IPS-18c (cell line): Measurements from ENCODE around the gene SURF2.

Source experiments
- H3K4me3 ChIP-seq: 2 replicates; pipeline ENCODE4 v1.7.0; 2013; ENCODE audit warnings: low read depth, mild to moderate bottlenecking, low read length, moderate library complexity; ENCODE audit not compliant: insufficient read depth
- H3K9me3 ChIP-seq: one replicate; pipeline ENCODE4 v1.6.1; 2013; ENCODE audit warnings: mild to moderate bottlenecking, low read length, moderate library complexity; ENCODE audit not compliant: control insufficient read depth, insufficient read depth

SURF2 gene

GRCh38 chr9:133348718-133349573 lies 7.4 kb upstream of the SURF2 start:
- H3K9me3 ChIP-seq: peaks cover 2% of the 10 kb centered on the region
- peak overlapping the region; percentile 99 for H3K4me3 ChIP-seq

GRCh38 chr9:133349965-133350616 lies 6.3 kb upstream of the SURF2 start:
- peaks cover 2% of the 10 kb centered on the region for H3K9me3 ChIP-seq
- H3K4me3 ChIP-seq: peak overlapping the region; percentile 99; the same call in 1 of the 2 replicates

- H3K4me3 ChIP-seq: no peak overlapping the region
- peaks cover 2% of the 10 kb centered on the region for H3K9me3 ChIP-seq
Observed at GRCh38 chr9:133351526-133351907, 4.8 kb upstream of the SURF2 start.

- Histone ChIP-seq H3K4me3 (no peak overlapping the region), H3K9me3 (peaks cover 2% of the 10 kb centered on the region)
Observed at GRCh38 chr9:133351908-133352634, 4.3 kb upstream of the SURF2 start.

- H3K9me3 ChIP-seq: peaks cover 2% of the 10 kb centered on the region
- no peak overlapping the region for H3K4me3 ChIP-seq
Observed at GRCh38 chr9:133352635-133353340, 3.6 kb upstream of the SURF2 start.

- peaks cover under 1% of the 10 kb centered on the region for H3K9me3 ChIP-seq
- H3K4me3 ChIP-seq: no peak overlapping the region
Observed at GRCh38 chr9:133353548-133353947, 2.8 kb upstream of the SURF2 start.

- H3K4me3 ChIP-seq: no peak overlapping the region
- H3K9me3 ChIP-seq: no peaks in the 10 kb centered on the region
Observed at GRCh38 chr9:133354766-133355165, 1.6 kb upstream of the SURF2 start.

GRCh38 chr9:133355881-133356357 lies 431 bp upstream of the SURF2 start:
- H3K4me3 ChIP-seq: peak overlapping the region; percentile 80
- peaks cover 2% of the 10 kb centered on the region for H3K9me3 ChIP-seq

- peak overlapping the region; percentile 80; the same call in 1 of the 2 replicates for H3K4me3 ChIP-seq
- H3K9me3 ChIP-seq: peaks cover 2% of the 10 kb centered on the region
Observed at GRCh38 chr9:133357656-133358055, 1.3 kb downstream of the SURF2 start.

- H3K9me3 ChIP-seq: peaks cover 2% of the 10 kb centered on the region
- no peak overlapping the region for H3K4me3 ChIP-seq
Observed at GRCh38 chr9:133359399-133360175, 3.2 kb downstream of the SURF2 start.

- no peak overlapping the region for H3K4me3 ChIP-seq
- peaks cover 2% of the 10 kb centered on the region for H3K9me3 ChIP-seq
Observed at GRCh38 chr9:133360400-133361393, 4.3 kb downstream of the SURF2 start.

GRCh38 chr9:133361507-133362092 lies 5.2 kb downstream of the SURF2 start:
- no peak overlapping the region for H3K4me3 ChIP-seq
- H3K9me3 ChIP-seq: peaks cover 2% of the 10 kb centered on the region

GRCh38 chr9:133362359-133363044 lies 6.2 kb downstream of the SURF2 start:
- H3K4me3 ChIP-seq: no peak overlapping the region
- H3K9me3 ChIP-seq: peaks cover 2% of the 10 kb centered on the region

- Histone ChIP-seq H3K9me3 (no peaks in the 10 kb centered on the region), H3K4me3 (no peak overlapping the region)
Observed at GRCh38 chr9:133366435-133366834, 10.1 kb downstream of the SURF2 start.

GRCh38 chr9:133367221-133367620 lies 10.9 kb downstream of the SURF2 start:
- no peak overlapping the region for H3K4me3 ChIP-seq
- no peaks in the 10 kb centered on the region for H3K9me3 ChIP-seq
